B cell (primary cell): Measurements from ENCODE around the gene SC5D. TPM values are rescaled to one million over a fixed set of nuclear protein-coding genes. Genes with fewer than 3 reads are reported as not detected.
A peak's percentile ranks its signal among the peaks of the same experiment; 100 is the strongest.

Source experiments
- ATAC-seq: fragments of 200-7000 bp; cut with Tn5 transposase; one replicate; pipeline ENCODE4 v1.10.0; 2021; ENCODE audit warnings: low read depth, mild to moderate bottlenecking, moderate number of reproducible peaks, moderate library complexity
- CTCF ChIA-PET: fragments of 350-600 bp; sonication (Branson Sonifier 250); formaldehyde crosslinking; loops from one replicate; lab custom pipeline; 2021; ENCODE audit warnings: antibody characterized with exemption, inconsistent platforms; lab: Charles Lee
- POLR2A ChIA-PET: fragments of 350-600 bp; sonication (Branson Sonifier 250); formaldehyde crosslinking; loops from one replicate; lab custom pipeline; 2021; ENCODE audit warnings: antibody characterized with exemption; lab: Charles Lee
- DNase-seq: peaks from one replicate; pipeline ENCODE4 v3.0.0; 2013
- H2AFZ ChIP-seq: 2 replicates; pipeline ENCODE4 v1.6.1; 2012; ENCODE audit warnings: mild to moderate bottlenecking, low read depth, low read length; ENCODE audit not compliant: insufficient read depth, poor library complexity, severe bottlenecking
- H3K27ac ChIP-seq, 2 donors: 1 replicate in 1 of 2; 2 replicates in 1 of 2; pipeline ENCODE4 v1.5.1; 2012 to 2013; ENCODE audit warnings: low read length in 2 of 2, mild to moderate bottlenecking in 2 of 2, moderate library complexity in 1 of 2
- H3K27me3 ChIP-seq, 4 experiments: fragments of 200-600 bp in 1 of 4; sonication (generic) in 1 of 4; replicated peaks in 1 of 4; 1 replicate in 2 of 4; 2 replicates in 2 of 4; pipeline versions ENCODE4 v1.6.1 to v1.7.0; 2013 to 2016; ENCODE audit warnings: low read length in 3 of 4, mild to moderate bottlenecking in 2 of 4, mixed read lengths in 1 of 4, moderate library complexity in 1 of 4; ENCODE audit not compliant: insufficient read depth in 4 of 4, control insufficient read depth in 3 of 4; ENCODE audit errors: control extremely low read depth in 1 of 4
- H3K36me3 ChIP-seq, 2 experiments: replicated peaks in 1 of 2; 1 replicate in 1 of 2; 2 replicates in 1 of 2; pipeline versions ENCODE4 v1.6.1 to v1.7.1; 2013; ENCODE audit warnings: low read length in 1 of 2; ENCODE audit not compliant: insufficient read depth in 2 of 2, control insufficient read depth in 1 of 2; ENCODE audit errors: control extremely low read depth in 1 of 2, extremely low read depth in 1 of 2
- H3K4me1 ChIP-seq, 2 donors: fragments of 200-600 bp in 1 of 2; sonication (generic) in 1 of 2; 1 replicate in 1 of 2; 2 replicates in 1 of 2; pipeline versions ENCODE4 v1.5.1 to v1.6.1; 2013 to 2017; ENCODE audit warnings: low read length in 2 of 2; ENCODE audit not compliant: control insufficient read depth in 2 of 2, insufficient read depth in 2 of 2
- H3K4me2 ChIP-seq: replicated peaks from 2 replicates; pipeline ENCODE3; 2012; ENCODE audit warnings: mild to moderate bottlenecking, low read depth, low read length; ENCODE audit not compliant: poor library complexity, severe bottlenecking
- H3K4me3 ChIP-seq, 5 experiments: fragments of 200-600 bp in 1 of 5; sonication (generic) in 1 of 5; 1 replicate in 3 of 5; 2 replicates in 2 of 5; pipeline versions ENCODE4 v1.5.1 to v1.7.0; 2011 to 2016; ENCODE audit warnings: low read length in 4 of 5, mild to moderate bottlenecking in 4 of 5, low read depth in 2 of 5, control low read depth in 1 of 5, moderate library complexity in 1 of 5; ENCODE audit not compliant: insufficient read depth in 1 of 5; ENCODE audit errors: control extremely low read depth in 1 of 5, extremely low read depth in 1 of 5
- H3K79me2 ChIP-seq: fragments of 200-600 bp; sonication (generic); one replicate; pipeline ENCODE4 v1.6.0; 2016; ENCODE audit warnings: low read length; ENCODE audit not compliant: control insufficient read depth, insufficient read depth
- H3K9ac ChIP-seq: fragments of 200-600 bp; sonication (generic); 2 replicates; pipeline ENCODE4 v1.6.1; 2017; ENCODE audit warnings: mild to moderate bottlenecking, low read length, moderate library complexity
- H3K9me3 ChIP-seq, 3 donors: one replicate each; pipeline versions ENCODE4 v1.6.1 to v1.7.1; 2013; ENCODE audit warnings: low read length in 2 of 3; ENCODE audit not compliant: control insufficient read depth in 2 of 3, insufficient read depth in 1 of 3; ENCODE audit errors: control extremely low read depth in 1 of 3
- H4K20me1 ChIP-seq: 2 replicates; pipeline ENCODE4 v1.6.0; 2012; ENCODE audit warnings: mild to moderate bottlenecking, low read length; ENCODE audit not compliant: insufficient read depth, control insufficient read depth, poor library complexity, severe bottlenecking
- H3K27ac Mint-ChIP-seq: one replicate; pipeline ENCODE4 v1.8.0; 2021; ENCODE audit warnings: mixed read lengths
- H3K27me3 Mint-ChIP-seq: one replicate; pipeline ENCODE4 v1.8.0; 2021; ENCODE audit warnings: mixed read lengths
- H3K4me1 Mint-ChIP-seq: one replicate; pipeline ENCODE4 v1.8.0; 2021; ENCODE audit warnings: mixed read lengths
- H3K4me3 Mint-ChIP-seq: one replicate; pipeline ENCODE4 v1.8.0; 2021; ENCODE audit warnings: mixed read lengths
- H3K9me3 Mint-ChIP-seq: one replicate; pipeline ENCODE4 v1.8.0; 2022; ENCODE audit warnings: mixed read lengths; ENCODE audit not compliant: insufficient read depth
- CTCF ChIP-seq: fragments of 200-600 bp; IDR thresholded peaks from one replicate; pipeline ENCODE4 v1.8.0; 2022; ENCODE audit warnings: antibody characterized with exemption, mild to moderate bottlenecking
- EZH2 ChIP-seq: IDR thresholded peaks from 2 replicates; pipeline ENCODE4 v1.6.1; 2012; ENCODE audit warnings: borderline replicate concordance, low read depth, mild to moderate bottlenecking, moderate library complexity, low read length; ENCODE audit not compliant: insufficient read depth, poor library complexity, severe bottlenecking
- WGBS: methylation state at CpG from one replicate; pipeline ENCODE4 v1.1.5; 2013; ENCODE audit warnings: missing lambda C conversion rate; ENCODE audit not compliant: insufficient coverage; 5-methylcytosine and 5-hydroxymethylcytosine counted together
- intact Hi-C: fragments of 100-400 bp; cut with micrococcal nuclease; formaldehyde crosslinking; loops from one replicate; pipeline ENCODE4 v1.10.0; 2022
- polyA plus RNA-seq: library from polyadenylated mRNA; depleted of rRNA; stranded (reverse); fragments of >200 nt; gene quantifications from 2 replicates; pipeline ENCODE4 v1.2.3, GENCODE V29; 2012
- total RNA-seq, 2 donors: library from RNA; stranded (reverse); fragments of 120-200 nt in 1 of 2; gene quantifications; 1 replicate in 1 of 2; 2 replicates in 1 of 2; pipeline versions ENCODE4 v1.2.3 to v1.2.4, GENCODE V29; 2013 to 2022

Gene SC5D
- total and polyA plus RNA-seq, 2 donors (not counting 1 experiment from before 2014, with no cell fraction given) = 15.2 to 54.8 TPM

- ATAC-seq = no peak
- POLR2A ChIA-PET = no interaction called here
- intact Hi-C loops = loop anchor here (5.0 to 10.0 kb wide), 2 partner anchors 129 to 958 kb away; partner anchors contain the start of gene ARHGEF12
- TF ChIP-seq CTCF (no peak), EZH2 (no peak)
- Histone ChIP-seq H3K79me2 (peaks cover 54% of the 10 kb centered on the region), H3K9me3 (no peaks in the 10 kb centered on the region), H2AFZ (peak overlapping the region; percentile 82), H3K4me3 (peak overlapping the region; percentile 69 to 96 (median 81)), H3K4me1 (peaks cover 9 to 12% of the 10 kb centered on the region in 2 donors), H3K27me3 (no peaks in the 10 kb centered on the region), H4K20me1 (peaks cover 11% of the 10 kb centered on the region), H3K36me3 (no peaks in the 10 kb centered on the region), H3K4me2 (peak overlapping the region; percentile 78), H3K9ac (peak overlapping the region; percentile 77), H3K27ac (peak overlapping the region; percentile 93)
- H3K4me1 Mint-ChIP-seq = peaks cover 55% of the 10 kb centered on the region
- CTCF ChIA-PET = interaction anchor here (1.0 to 2.2 kb wide), 4 partner anchors 10 to 46 kb away, joined by 3 to 8 read pairs (median 5); no protein-coding TSS in a partner anchor
- H3K4me3 Mint-ChIP-seq = peak overlapping the region; percentile 94
- no peaks in the 10 kb centered on the region for H3K9me3 Mint-ChIP-seq
- H3K27ac Mint-ChIP-seq = peak overlapping the region; percentile 97
- H3K27me3 Mint-ChIP-seq = no peaks in the 10 kb centered on the region
- 0% methylated on average over 1 of the region's 5 CpGs for WGBS
- no peak for DNase-seq
Measured at GRCh38 chr11:121293288-121293594, 670 bp downstream of the SC5D start.

GRCh38 chr11:121295246-121296029, 2.9 kb downstream of the SC5D start:
- Mint-ChIP-seq H3K4me3 (peak overlapping the region; percentile 24), H3K4me1 (peaks cover 59% of the 10 kb centered on the region), H3K9me3 (no peaks in the 10 kb centered on the region), H3K27me3 (no peaks in the 10 kb centered on the region), H3K27ac (peak overlapping the region; percentile 11)
- no peak overlapping the region for H3K4me2 ChIP-seq
- POLR2A ChIA-PET = no interaction called here
- no peak overlapping the region for H3K27ac ChIP-seq
- intact Hi-C loops = loop anchor here (10.0 kb wide), 1 partner anchor 961 kb away; the partner anchor contains the start of gene ARHGEF12
- no peaks in the 10 kb centered on the region for H3K9me3 ChIP-seq
- ATAC-seq = no peak
- no peak overlapping the region for H2AFZ ChIP-seq
- H3K79me2 ChIP-seq = peaks cover 74% of the 10 kb centered on the region
- H3K27me3 ChIP-seq = no peaks in the 10 kb centered on the region
- peaks cover 9 to 12% of the 10 kb centered on the region in 2 donors for H3K4me1 ChIP-seq
- peaks cover 14% of the 10 kb centered on the region for H4K20me1 ChIP-seq
- no peak for DNase-seq
- WGBS = 92% methylated on average over 7 of the region's 8 CpGs
- TF ChIP-seq CTCF (no peak), EZH2 (no peak)
- no peaks in the 10 kb centered on the region for H3K36me3 ChIP-seq
- H3K4me3 ChIP-seq = no peak overlapping the region
- H3K9ac ChIP-seq = no peak overlapping the region
- CTCF ChIA-PET = interaction anchor here (0.9 kb wide), 1 partner anchor 297 kb away, joined by 3 read pairs; no protein-coding TSS in a partner anchor
